ENCODE results near the gene CLIP2. TPM values are rescaled to one million over a fixed set of nuclear protein-coding genes. Genes with fewer than 3 reads are reported as not detected.
A peak's percentile ranks its signal among the peaks of the same experiment; 100 is the strongest.

CLIP2 gene
- total RNA-seq, 1 donor from 2014 or later = 24.1 TPM

DNA sequence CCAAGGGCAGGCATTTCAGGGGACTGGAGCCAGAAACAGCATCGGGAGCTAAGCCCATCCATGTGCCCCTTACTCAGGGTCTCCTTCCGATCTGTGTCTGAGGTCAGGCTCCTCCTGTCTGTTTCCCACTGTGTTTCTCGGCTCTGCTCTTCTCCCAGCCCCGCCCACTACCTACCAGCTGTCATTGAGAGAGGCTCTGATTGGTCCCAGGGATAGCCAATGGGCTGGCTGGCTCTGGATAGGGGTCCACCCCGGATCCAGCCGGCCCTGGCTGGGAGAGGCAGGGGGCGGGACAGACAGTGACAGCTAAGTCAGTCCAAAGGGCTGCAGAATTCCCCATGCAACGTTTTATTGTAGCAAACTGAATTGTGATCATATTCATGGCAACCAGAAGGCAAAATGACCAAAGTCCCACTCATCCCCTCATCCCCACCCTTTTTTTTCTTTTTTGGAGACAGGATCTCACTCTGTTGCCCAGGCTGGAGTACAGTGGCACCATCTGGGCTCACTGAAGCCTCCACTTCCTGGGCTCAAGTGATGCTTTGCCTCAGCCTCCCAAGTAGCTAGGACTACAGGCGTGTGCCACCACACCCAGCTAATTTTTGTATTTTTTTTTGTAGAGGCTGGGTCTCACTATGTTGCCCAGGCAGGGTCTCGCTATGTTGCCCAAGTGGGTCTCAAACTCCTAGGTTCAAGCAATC, 76.3 kb downstream of the CLIP2 start:
- peak; percentile 64 to 77 for ATAC-seq
- Histone ChIP-seq H3K4me3 (no peak overlapping the region), H3K27ac (no peak overlapping the region), H3K27me3 (ENCODE audit: low read depth) (no peaks in the 10 kb centered on the region), H3K36me3 (peaks cover 11% of the 10 kb centered on the region), H3K4me1 (no peaks in the 10 kb centered on the region), H3K9me3 (no peaks in the 10 kb centered on the region)
- TF ChIP-seq, protein P1, sequence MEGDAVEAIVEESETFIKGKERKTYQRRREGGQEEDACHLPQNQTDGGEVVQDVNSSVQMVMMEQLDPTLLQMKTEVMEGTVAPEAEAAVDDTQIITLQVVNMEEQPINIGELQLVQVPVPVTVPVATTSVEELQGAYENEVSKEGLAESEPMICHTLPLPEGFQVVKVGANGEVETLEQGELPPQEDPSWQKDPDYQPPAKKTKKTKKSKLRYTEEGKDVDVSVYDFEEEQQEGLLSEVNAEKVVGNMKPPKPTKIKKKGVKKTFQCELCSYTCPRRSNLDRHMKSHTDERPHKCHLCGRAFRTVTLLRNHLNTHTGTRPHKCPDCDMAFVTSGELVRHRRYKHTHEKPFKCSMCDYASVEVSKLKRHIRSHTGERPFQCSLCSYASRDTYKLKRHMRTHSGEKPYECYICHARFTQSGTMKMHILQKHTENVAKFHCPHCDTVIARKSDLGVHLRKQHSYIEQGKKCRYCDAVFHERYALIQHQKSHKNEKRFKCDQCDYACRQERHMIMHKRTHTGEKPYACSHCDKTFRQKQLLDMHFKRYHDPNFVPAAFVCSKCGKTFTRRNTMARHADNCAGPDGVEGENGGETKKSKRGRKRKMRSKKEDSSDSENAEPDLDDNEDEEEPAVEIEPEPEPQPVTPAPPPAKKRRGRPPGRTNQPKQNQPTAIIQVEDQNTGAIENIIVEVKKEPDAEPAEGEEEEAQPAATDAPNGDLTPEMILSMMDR (IDR thresholded peaks at IDR 0.05) = no peak
- intact Hi-C loops (cut with DNase I) = no loop called here
- DNase-seq = no peak

DNA sequence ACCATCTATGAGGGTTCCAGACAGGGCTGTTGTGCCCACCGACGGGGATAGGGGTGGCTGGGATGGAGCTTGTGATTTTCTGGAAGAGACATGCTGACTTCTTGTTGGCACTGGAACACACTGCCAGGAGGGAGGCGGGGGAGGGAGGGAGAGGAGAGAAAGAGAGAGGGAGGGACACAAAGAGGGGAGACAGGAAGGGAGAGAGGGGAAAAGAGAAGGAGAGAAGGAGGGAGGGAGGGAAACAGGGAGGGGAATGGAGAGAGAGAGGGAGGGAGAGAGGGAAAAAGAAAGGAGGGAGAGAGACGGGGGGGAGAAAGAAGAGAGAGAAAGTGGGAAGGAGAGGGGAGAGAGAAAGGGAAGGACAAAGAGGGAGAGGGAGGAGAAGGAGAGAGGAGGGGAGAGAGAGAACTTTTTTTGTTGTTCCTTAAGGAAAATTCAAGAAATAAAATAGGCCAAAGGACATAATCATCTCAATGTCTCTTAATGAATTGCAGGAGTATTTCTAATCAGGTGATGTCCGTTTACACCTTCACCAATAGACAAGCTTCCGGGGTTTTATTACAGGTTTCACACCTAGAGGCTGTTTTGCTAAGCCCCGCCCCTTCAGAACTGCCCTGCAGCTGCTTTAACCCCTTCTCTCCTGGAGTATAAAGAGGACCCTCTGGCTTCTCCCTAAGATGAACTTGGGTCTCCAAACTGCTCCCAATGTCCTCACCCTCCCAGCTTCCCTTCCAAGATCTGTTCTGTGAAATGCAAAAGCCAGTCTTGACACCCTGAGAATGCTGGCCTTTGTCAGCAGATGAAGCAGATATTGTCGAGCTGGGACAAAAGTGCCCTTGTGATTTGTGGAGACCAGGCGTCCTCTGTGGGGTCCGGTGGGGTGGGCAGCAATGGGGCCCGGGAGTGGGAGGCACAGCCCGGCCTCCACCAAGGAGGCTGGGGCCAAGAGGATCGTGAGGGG, 82.5 kb downstream of the CLIP2 start:
- H3K9me3 ChIP-seq = no peaks in the 10 kb centered on the region
- no peak overlapping the region for H3K4me3 ChIP-seq
- no peaks in the 10 kb centered on the region for H3K27me3 ChIP-seq (ENCODE audit: low read depth)
- TF ChIP-seq, protein P1 (IDR thresholded peaks at IDR 0.05) = no peak
- intact Hi-C loops (cut with DNase I) = no loop called here
- peaks cover 12% of the 10 kb centered on the region for H3K36me3 ChIP-seq
- no peaks in the 10 kb centered on the region for H3K4me1 ChIP-seq
- H3K27ac ChIP-seq = no peak overlapping the region
- ATAC-seq (peak; percentile 31 to 60), DNase-seq (no peak)

DNA sequence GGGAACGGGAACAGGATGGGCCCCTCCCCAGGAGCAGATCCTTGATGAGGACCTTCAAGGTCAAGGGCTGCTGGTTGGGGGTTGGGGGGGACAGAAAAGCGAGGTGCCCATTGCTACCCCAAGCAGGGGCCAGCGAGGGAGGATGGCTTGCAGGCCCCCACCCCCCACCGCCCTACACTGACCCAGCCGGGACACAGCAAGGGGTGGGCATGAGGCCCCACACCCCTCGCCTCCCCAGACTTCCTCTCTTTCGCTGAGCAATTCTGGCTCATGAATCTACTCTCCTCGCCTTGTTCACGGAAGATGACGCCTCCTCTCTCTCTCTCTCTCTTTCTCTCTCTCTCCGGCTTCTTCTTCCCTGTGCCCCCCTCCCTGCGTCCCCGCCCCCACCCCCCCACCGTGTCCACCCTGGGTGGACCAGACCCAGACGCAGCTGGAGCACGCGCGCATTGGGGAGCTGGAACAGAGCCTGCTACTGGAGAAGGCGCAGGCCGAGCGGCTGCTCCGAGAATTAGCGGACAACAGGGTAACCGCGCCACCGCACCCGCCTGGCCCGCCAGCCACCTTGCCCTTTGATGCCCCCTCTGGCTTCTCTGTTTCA, 83.4 kb downstream of the CLIP2 start:
- ATAC-seq = peak; percentile 26 to 61
- Histone ChIP-seq H3K9me3 (no peaks in the 10 kb centered on the region), H3K27ac (no peak overlapping the region), H3K4me3 (peak overlapping the region; percentile 17), H3K4me1 (no peaks in the 10 kb centered on the region), H3K36me3 (peaks cover 20% of the 10 kb centered on the region), H3K27me3 (ENCODE audit: low read depth) (no peaks in the 10 kb centered on the region)
- TF ChIP-seq, protein P1 (IDR thresholded peaks at IDR 0.05) = no peak
- intact Hi-C loops (cut with DNase I) = no loop called here
- no peak for DNase-seq

DNA sequence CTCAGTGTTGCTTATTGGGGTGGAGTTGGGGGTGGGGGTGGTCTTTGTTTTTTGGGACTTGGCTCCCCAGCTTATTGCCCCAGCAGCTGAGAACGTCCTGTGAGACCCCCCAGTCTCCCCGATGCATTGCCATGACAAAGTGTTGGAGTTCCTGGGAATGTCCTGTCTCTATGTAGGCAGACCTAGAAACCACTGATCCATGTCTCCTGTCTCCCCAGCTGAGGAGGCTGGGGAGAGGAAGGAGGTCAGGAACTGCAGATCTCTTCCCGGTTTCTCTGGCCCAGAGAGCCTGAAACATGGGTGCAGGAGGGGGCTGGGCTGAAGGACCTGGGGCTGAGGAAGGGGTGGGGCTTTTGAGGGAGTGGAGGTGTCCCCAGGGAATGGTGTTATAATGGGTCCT, 84.3 kb downstream of the CLIP2 start:
- ATAC-seq (no peak), DNase-seq (no peak)
- H3K4me3 ChIP-seq = no peak overlapping the region
- peaks cover 20% of the 10 kb centered on the region for H3K36me3 ChIP-seq
- H3K27ac ChIP-seq = no peak overlapping the region
- no peaks in the 10 kb centered on the region for H3K9me3 ChIP-seq
- H3K27me3 ChIP-seq (ENCODE audit: low read depth) = no peaks in the 10 kb centered on the region
- intact Hi-C loops (cut with DNase I) = no loop called here
- no peaks in the 10 kb centered on the region for H3K4me1 ChIP-seq
- TF ChIP-seq, protein P1 (IDR thresholded peaks at IDR 0.05) = no peak

DNA sequence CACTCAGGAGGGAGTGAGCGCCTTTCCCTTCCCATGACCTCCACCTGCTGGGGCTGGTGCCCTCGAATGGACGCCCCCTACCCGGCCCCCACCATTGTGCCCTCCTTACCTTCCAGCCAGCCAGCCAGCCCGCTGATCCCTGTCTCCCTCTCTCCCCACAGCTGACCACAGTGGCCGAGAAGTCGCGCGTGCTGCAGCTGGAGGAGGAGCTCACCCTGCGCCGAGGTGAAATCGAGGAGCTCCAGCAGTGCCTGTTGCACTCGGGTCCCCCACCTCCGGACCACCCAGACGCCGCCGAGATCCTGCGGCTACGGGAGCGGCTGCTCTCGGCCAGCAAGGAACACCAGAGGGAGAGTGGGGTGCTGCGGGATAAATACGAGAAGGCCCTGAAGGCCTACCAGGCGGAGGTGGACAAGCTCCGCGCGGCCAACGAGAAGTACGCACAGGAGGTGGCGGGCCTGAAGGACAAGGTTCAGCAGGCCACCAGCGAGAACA, 86.6 kb downstream of the CLIP2 start:
- no peaks in the 10 kb centered on the region for H3K27me3 ChIP-seq (ENCODE audit: low read depth)
- intact Hi-C loops (cut with DNase I) = no loop called here
- ATAC-seq (no peak), DNase-seq (no peak)
- TF ChIP-seq, protein P1 (IDR thresholded peaks at IDR 0.05) = no peak
- no peaks in the 10 kb centered on the region for H3K4me1 ChIP-seq
- H3K36me3 ChIP-seq = peaks cover 20% of the 10 kb centered on the region
- no peak overlapping the region for H3K4me3 ChIP-seq
- no peaks in the 10 kb centered on the region for H3K9me3 ChIP-seq
- no peak overlapping the region for H3K27ac ChIP-seq

All from lower lobe of right lung (tissue), 2 donors.